ENCODE measurements around the gene SOX9. TPM values are rescaled to one million over a fixed set of nuclear protein-coding genes. Genes with fewer than 3 reads are reported as not detected.

SOX9 gene
- total RNA-seq, 1 experiment from 2014 or later = 1.3 TPM

DNA sequence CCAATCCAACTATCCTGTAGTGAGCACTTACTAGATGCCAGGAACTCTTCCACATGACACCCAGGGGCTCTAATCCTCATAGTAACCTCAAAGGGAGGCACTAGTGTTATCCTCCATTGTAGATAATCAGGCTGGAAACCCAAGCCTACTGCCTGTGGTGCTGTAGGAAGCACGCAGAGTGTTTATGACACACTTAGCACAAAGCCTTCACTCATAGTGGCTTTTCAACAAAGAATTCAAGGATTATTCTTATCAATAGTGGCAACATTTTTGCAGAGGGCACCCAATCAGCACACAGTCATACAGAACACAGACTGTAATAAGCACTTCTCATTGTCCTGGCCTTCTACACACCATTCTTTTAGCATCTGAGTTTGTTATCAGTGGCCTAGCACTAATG lies 18.5 kb upstream of the SOX9 start:
- Histone ChIP-seq H3K27ac (ENCODE audit: insufficient read length, low read depth, low read length) (no peak overlapping the region), H3K4ac (ENCODE audit: low read depth, low read length) (no peak overlapping the region), H3K4me1 (ENCODE audit: insufficient read depth, low read length) (peaks cover 14% of the 10 kb centered on the region; the same call in 1 of the 2 replicates), H2BK120ac (ENCODE audit: low read depth, low read length, poor library complexity, severe bottlenecking) (no peak overlapping the region), H4K91ac (ENCODE audit: insufficient read length, low read depth, low read length) (no peak overlapping the region), H4K20me1 (ENCODE audit: control insufficient read depth, insufficient read depth, insufficient read length) (no peaks in the 10 kb centered on the region), H4K8ac (replicated peaks; ENCODE audit: insufficient read length, low read depth, low read length) (no peak overlapping the region), H3T11ph (ENCODE audit: low read length) (no peak overlapping the region), H2BK12ac (ENCODE audit: insufficient read length, low read depth, low read length) (no peak overlapping the region), H4K5ac (ENCODE audit: insufficient read length, low read depth, low read length) (no peak overlapping the region), H3K18ac (ENCODE audit: insufficient read length, low read depth, low read length) (no peak overlapping the region), H3K79me1 (ENCODE audit: insufficient read depth, low read depth, low read length, poor library complexity, severe bottlenecking) (no peaks in the 10 kb centered on the region), H3K23me2 (ENCODE audit: insufficient read length, low read depth, low read length, poor library complexity, severe bottlenecking) (no peaks in the 10 kb centered on the region), H3K79me2 (ENCODE audit: insufficient read depth, low read length) (no peaks in the 10 kb centered on the region), H3K4me2 (ENCODE audit: insufficient read depth, insufficient read length, low read length) (no peak overlapping the region), H2BK20ac (ENCODE audit: low read depth, low read length, poor library complexity, severe bottlenecking) (no peak overlapping the region), H3K56ac (ENCODE audit: insufficient read length, low read depth, low read length) (no peak overlapping the region), H3K23ac (ENCODE audit: insufficient read length, low read depth, low read length) (no peak overlapping the region), H2BK5ac (ENCODE audit: insufficient read length, low read length) (no peak overlapping the region), H2BK15ac (ENCODE audit: low read depth, low read length) (no peak overlapping the region), H3K27me3 (ENCODE audit: insufficient read depth, low read length) (no peaks in the 10 kb centered on the region), H3K9me3 (ENCODE audit: control insufficient read depth, low read depth, low read length) (no peaks in the 10 kb centered on the region), H3K9ac (ENCODE audit: extremely low read depth, insufficient read length, low read length) (no peak overlapping the region), H2AK5ac (ENCODE audit: insufficient read length, low read length) (no peak overlapping the region), H2AFZ (ENCODE audit: low read length) (no peak overlapping the region), H3K14ac (ENCODE audit: insufficient read depth, low read length) (no peak overlapping the region)
- peaks cover 15% of the 10 kb centered on the region for H3K27me3 Mint-ChIP-seq (ENCODE audit: low read depth)
- no CpG with 5 or more reads among the region's 1 CpG for WGBS (ENCODE audit: extremely low coverage, insufficient read length, low lambda C conversion rate)
- no peak overlapping the region for H3K27ac Mint-ChIP-seq
- TF ChIP-seq, protein P1, sequence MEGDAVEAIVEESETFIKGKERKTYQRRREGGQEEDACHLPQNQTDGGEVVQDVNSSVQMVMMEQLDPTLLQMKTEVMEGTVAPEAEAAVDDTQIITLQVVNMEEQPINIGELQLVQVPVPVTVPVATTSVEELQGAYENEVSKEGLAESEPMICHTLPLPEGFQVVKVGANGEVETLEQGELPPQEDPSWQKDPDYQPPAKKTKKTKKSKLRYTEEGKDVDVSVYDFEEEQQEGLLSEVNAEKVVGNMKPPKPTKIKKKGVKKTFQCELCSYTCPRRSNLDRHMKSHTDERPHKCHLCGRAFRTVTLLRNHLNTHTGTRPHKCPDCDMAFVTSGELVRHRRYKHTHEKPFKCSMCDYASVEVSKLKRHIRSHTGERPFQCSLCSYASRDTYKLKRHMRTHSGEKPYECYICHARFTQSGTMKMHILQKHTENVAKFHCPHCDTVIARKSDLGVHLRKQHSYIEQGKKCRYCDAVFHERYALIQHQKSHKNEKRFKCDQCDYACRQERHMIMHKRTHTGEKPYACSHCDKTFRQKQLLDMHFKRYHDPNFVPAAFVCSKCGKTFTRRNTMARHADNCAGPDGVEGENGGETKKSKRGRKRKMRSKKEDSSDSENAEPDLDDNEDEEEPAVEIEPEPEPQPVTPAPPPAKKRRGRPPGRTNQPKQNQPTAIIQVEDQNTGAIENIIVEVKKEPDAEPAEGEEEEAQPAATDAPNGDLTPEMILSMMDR (conservative IDR thresholded peaks at IDR 0.05) = no peak
- H3K4me1 Mint-ChIP-seq = peaks cover 30% of the 10 kb centered on the region in 2 experiments
- no peak overlapping the region for H3K4me3 Mint-ChIP-seq
- DNase-seq = no peak
- H3K36me3 Mint-ChIP-seq (ENCODE audit: insufficient read depth in 1 of 3, low read depth in 3 of 3) = no peaks in the 10 kb centered on the region
- H3K9me3 Mint-ChIP-seq = no peaks in the 10 kb centered on the region; a peak in 1 of 5 replicates
